Psoas muscle (tissue), 8 donors: ENCODE data around the gene PDPR. TPM values are rescaled to one million over a fixed set of nuclear protein-coding genes. Genes with fewer than 3 reads are reported as not detected.
"Not testable (repeated sequence)": the region's sequence is repeated elsewhere in the genome, so short reads cannot be mapped to it uniquely, and the experiment has no call there.

Source experiments
- ATAC-seq, 4 donors: fragments of 200-7000 bp; cut with Tn5 transposase; one replicate each; pipeline ENCODE4 v1.9.1; 2020; ENCODE audit warnings: moderate library complexity in 3 of 4, mild to moderate bottlenecking in 2 of 4
- DNase-seq, 2 donors: peaks; one replicate each; pipeline ENCODE4 v3.0.0-alpha.2; 2020
- H3K27ac ChIP-seq: fragments of 200-600 bp; one replicate; pipeline ENCODE4 v1.8.0; 2022
- H3K27me3 ChIP-seq, 3 donors: fragments of 200-600 bp in 1 of 3; one replicate each; pipeline versions ENCODE4 v1.6.1 to v1.8.0; 2013 to 2022; ENCODE audit warnings: low read length in 2 of 3, mild to moderate bottlenecking in 2 of 3, moderate library complexity in 1 of 3; ENCODE audit not compliant: insufficient read depth in 3 of 3
- H3K36me3 ChIP-seq, 2 donors: fragments of 200-600 bp in 1 of 2; one replicate each; pipeline versions ENCODE4 v1.6.1 to v1.8.0; 2013 to 2022; ENCODE audit warnings: low read depth in 1 of 2, mild to moderate bottlenecking in 1 of 2, moderate library complexity in 1 of 2; ENCODE audit not compliant: insufficient read depth in 1 of 2
- H3K4me1 ChIP-seq: fragments of 200-600 bp; one replicate; pipeline ENCODE4 v1.8.0; 2022
- H3K4me3 ChIP-seq: fragments of 200-600 bp; one replicate; pipeline ENCODE4 v1.8.0; 2022; ENCODE audit warnings: mild to moderate bottlenecking
- H3K9me3 ChIP-seq: fragments of 200-600 bp; one replicate; pipeline ENCODE4 v1.8.0; 2022
- WGBS, 3 donors: extraction: QIAGEN DNeasy Blood & Tissue Kit; methylation state at CpG; one replicate each; pipeline versions ENCODE4 v1.1.6 to v1.1.7; 2013; 5-methylcytosine and 5-hydroxymethylcytosine counted together
- intact Hi-C, 2 donors: fragments of 100-400 bp; cut with DNase I; formaldehyde crosslinking; loops; one replicate each; pipeline versions ENCODE4 v1.11.0 to v1.14.2; 2022
- long read RNA-seq, 2 donors: library from polyadenylated mRNA; unstranded; transcript quantifications; one replicate each; pipeline ENCODE4 v2.0.0, GENCODE V29; 2021
- polyA plus RNA-seq, 3 donors: library from polyadenylated mRNA; stranded (reverse); fragments of 200-250 nt; gene quantifications; one replicate each; pipeline ENCODE4 v1.2.3, GENCODE V29; 2013
- total RNA-seq, 4 donors: library from RNA; stranded (reverse); fragmentation: NEBNext Ultra II Directional in 2 of 4; extraction: Animal tissue kit (Norgen Biotek cat#: 25700) in 2 of 4; gene quantifications; one replicate each; pipeline versions ENCODE4 v1.2.1 to v1.2.4, GENCODE V29; 2021 to 2023
- donor health status: healthy with polysubstance abuse.
- donor health status: DM: no; HTN: no; CAD: no; lungs with moderate emphysema.
- donor health status: Bipolar disorder and iron deficiency.
- donor health status: healthy.
- donor health status: DM: yes; HTN: yes; CAD: no.
- donor health status: DM: no; HTN: no; CAD: no.
- donor health status: DM: no; HTN: no; CAD: no.
- donor health status: DM: yes; HTN: yes; CAD: no.

PDPR gene
- total RNA-seq (10 to 100 TPM; 18.8 to 53.6 (median 20.5) TPM), polyA plus RNA-seq (10 to 100 TPM in 1 of 3 donors, 1 to 10 TPM in 2; 6.9 to 13.7 (median 9.3) TPM)
- long read RNA-seq, donor 1, partial matches to known transcripts: 0 of 6 reads
- long read RNA-seq, donor 1, other reads (novel, unspliced or antisense): 6 of 6 reads
- long read RNA-seq, donor 2, partial matches to known transcripts: 3 of 20 reads
- long read RNA-seq, donor 2, other reads (novel, unspliced or antisense): 17 of 20 reads

DNA sequence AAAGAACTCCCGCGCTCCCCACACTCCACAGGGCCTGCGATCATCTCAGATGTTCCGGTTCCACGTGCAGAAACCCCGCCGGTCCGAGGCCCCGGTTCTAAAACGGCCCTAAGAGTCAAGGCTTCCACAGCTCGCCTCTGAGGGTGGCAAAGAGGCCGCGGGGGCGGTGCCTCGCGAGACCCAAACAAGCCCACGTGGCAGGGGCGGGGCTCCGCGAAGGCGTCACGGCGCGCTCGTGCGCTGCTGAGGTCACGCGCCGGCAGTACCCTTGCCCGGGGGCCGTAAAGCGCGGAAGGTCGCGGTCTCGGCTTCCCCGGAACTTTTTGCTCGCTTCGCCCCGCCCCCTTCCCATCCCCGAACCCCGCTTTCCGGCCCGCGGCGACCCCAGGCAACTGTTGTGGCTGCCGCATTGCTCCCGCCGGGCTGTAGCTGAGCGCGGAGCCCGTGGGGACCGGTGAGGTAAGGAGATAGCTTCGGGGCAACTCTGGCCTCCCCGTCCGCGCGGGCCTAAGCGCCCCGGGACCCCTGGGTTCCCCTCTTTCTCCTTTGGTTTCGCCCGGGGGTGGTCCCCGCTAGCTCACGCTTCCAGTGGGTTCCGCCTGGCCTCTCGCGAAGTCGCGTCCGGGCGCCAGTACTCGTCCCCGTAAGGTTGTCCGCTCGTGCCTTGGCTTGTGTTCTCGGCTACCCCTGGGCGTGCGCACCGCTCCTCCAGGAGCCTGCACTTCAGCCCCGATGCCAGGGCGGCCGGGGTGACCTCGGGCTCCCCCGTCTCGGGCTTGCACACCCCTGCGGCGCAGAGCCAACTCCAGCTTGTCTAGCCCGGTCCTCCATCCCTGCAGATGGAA lies at the start of gene PDPR:
Gene PDPR (plus strand): TSS at position 351 of the 845 bp plus-strand sequence. CDS start 6,161 bp downstream, outside the sequence.
- peak; percentile 97 to 98 for DNase-seq
- H3K36me3 ChIP-seq, H3K4me1 ChIP-seq, H3K27me3 ChIP-seq, H3K9me3 ChIP-seq, intact Hi-C loops: not testable (repeated sequence)
- Histone ChIP-seq H3K27ac (peak within 1 kb of the TSS; percentile 77), H3K4me3 (peak within 1 kb of the TSS; percentile 77)
- ATAC-seq: peak; percentile 98 to 99 (median 99)
- WGBS, 3 donors: 0 to 1% (median 0%) methylated on average over 39 to 83 of the region's 88 CpGs

- Histone ChIP-seq H3K4me3 (peak overlapping the region; percentile 79), H3K27ac (peak overlapping the region; percentile 66)
- intact Hi-C loops, H3K36me3 ChIP-seq, H3K9me3 ChIP-seq, H3K4me1 ChIP-seq, H3K27me3 ChIP-seq: not testable (repeated sequence)
- WGBS, 3 donors: 4 to 12% (median 9%) methylated on average over 22 of the region's 22 CpGs
- peak; percentile 43 to 56 for DNase-seq
- peak; percentile 21 to 35 (median 28) for ATAC-seq
Observed at GRCh38 chr16:70064841-70065370, 49.2 kb upstream of the PDPR start.

GRCh38 chr16:70065376-70065745 lies 48.8 kb upstream of the PDPR start:
- H3K27me3 ChIP-seq, intact Hi-C loops, H3K36me3 ChIP-seq, H3K9me3 ChIP-seq, H3K4me1 ChIP-seq: not testable (repeated sequence)
- ATAC-seq: peak; percentile 57 to 67 (median 64)
- H3K4me3 ChIP-seq: peak overlapping the region; percentile 79
- H3K27ac ChIP-seq: peak overlapping the region; percentile 66
- WGBS, 3 donors: 0% methylated on average over 6 to 34 of the region's 40 CpGs
- DNase-seq: peak in 1 of 2 donors; percentile 23

- Histone ChIP-seq H3K27ac (peak overlapping the region; percentile 66), H3K4me3 (peak overlapping the region; percentile 79)
- intact Hi-C loops, H3K36me3 ChIP-seq, H3K4me1 ChIP-seq, H3K9me3 ChIP-seq, H3K27me3 ChIP-seq: not testable (repeated sequence)
- ATAC-seq (peak; percentile 94 to 96 (median 94)), DNase-seq (peak; percentile 83 to 91)
- 1 to 2% (median 1%) methylated on average over 35 to 62 of the region's 62 CpGs for WGBS, 3 donors
Observed at GRCh38 chr16:70065746-70066658, 48.1 kb upstream of the PDPR start.

GRCh38 chr16:70066751-70067150 lies 47.4 kb upstream of the PDPR start:
- H3K9me3 ChIP-seq, intact Hi-C loops, H3K27me3 ChIP-seq, DNase-seq, H3K27ac ChIP-seq, ATAC-seq, H3K4me1 ChIP-seq, H3K36me3 ChIP-seq: not testable (repeated sequence)
- WGBS, 3 donors: 20 to 33% (median 28%) methylated on average over 12 to 13 of the region's 14 CpGs
- H3K4me3 ChIP-seq: peak overlapping the region; percentile 79

- H3K4me1 ChIP-seq, H3K4me3 ChIP-seq, ATAC-seq, H3K27me3 ChIP-seq, intact Hi-C loops, H3K9me3 ChIP-seq, H3K27ac ChIP-seq, H3K36me3 ChIP-seq, DNase-seq: not testable (repeated sequence)
- WGBS, 3 donors: 87 to 92% (median 88%) methylated on average over 9 of the region's 9 CpGs
Observed at GRCh38 chr16:70079081-70079480, 35.1 kb upstream of the PDPR start.

- 25 to 46% (median 28%) methylated on average over 7 of the region's 7 CpGs for WGBS, 3 donors
- H3K36me3 ChIP-seq, H3K27ac ChIP-seq, H3K4me1 ChIP-seq, H3K9me3 ChIP-seq, DNase-seq, intact Hi-C loops, H3K4me3 ChIP-seq, H3K27me3 ChIP-seq: not testable (repeated sequence)
- ATAC-seq: peak; percentile 57 to 91 (median 80)
Observed at GRCh38 chr16:70081219-70081618, 32.9 kb upstream of the PDPR start.

GRCh38 chr16:70083931-70084330 lies 30.2 kb upstream of the PDPR start:
- H3K27ac ChIP-seq, ATAC-seq, H3K4me3 ChIP-seq, H3K9me3 ChIP-seq, intact Hi-C loops, H3K36me3 ChIP-seq, H3K4me1 ChIP-seq, DNase-seq, H3K27me3 ChIP-seq: not testable (repeated sequence)
- 82 to 90% (median 87%) methylated on average over 4 of the region's 4 CpGs for WGBS, 3 donors

- H3K27ac ChIP-seq, H3K4me1 ChIP-seq, DNase-seq, H3K9me3 ChIP-seq, H3K4me3 ChIP-seq, intact Hi-C loops, H3K27me3 ChIP-seq, H3K36me3 ChIP-seq, ATAC-seq: not testable (repeated sequence)
- 59 to 100% (median 100%) methylated on average over 1 to 2 of the region's 2 CpGs for WGBS, 3 donors
Observed at GRCh38 chr16:70088160-70088559, 26.0 kb upstream of the PDPR start.

GRCh38 chr16:70088877-70089276 lies 25.3 kb upstream of the PDPR start:
- H3K4me1 ChIP-seq, H3K27ac ChIP-seq, H3K27me3 ChIP-seq, intact Hi-C loops, DNase-seq, H3K4me3 ChIP-seq, H3K9me3 ChIP-seq, ATAC-seq, H3K36me3 ChIP-seq: not testable (repeated sequence)
- 83% methylated on average over 2 of the region's 4 CpGs; no CpG with 5 or more reads in 2 of the 3 donors for WGBS, 3 donors
